ENCODE measurements around the gene RASGRF1. TPM values are rescaled to one million over a fixed set of nuclear protein-coding genes. Genes with fewer than 3 reads are reported as not detected.
"Not testable (repeated sequence)": the region's sequence is repeated elsewhere in the genome, so short reads cannot be mapped to it uniquely, and the experiment has no call there.

Gene RASGRF1
- polyA plus RNA-seq, 1 donor, result 0.48 TPM

DNA sequence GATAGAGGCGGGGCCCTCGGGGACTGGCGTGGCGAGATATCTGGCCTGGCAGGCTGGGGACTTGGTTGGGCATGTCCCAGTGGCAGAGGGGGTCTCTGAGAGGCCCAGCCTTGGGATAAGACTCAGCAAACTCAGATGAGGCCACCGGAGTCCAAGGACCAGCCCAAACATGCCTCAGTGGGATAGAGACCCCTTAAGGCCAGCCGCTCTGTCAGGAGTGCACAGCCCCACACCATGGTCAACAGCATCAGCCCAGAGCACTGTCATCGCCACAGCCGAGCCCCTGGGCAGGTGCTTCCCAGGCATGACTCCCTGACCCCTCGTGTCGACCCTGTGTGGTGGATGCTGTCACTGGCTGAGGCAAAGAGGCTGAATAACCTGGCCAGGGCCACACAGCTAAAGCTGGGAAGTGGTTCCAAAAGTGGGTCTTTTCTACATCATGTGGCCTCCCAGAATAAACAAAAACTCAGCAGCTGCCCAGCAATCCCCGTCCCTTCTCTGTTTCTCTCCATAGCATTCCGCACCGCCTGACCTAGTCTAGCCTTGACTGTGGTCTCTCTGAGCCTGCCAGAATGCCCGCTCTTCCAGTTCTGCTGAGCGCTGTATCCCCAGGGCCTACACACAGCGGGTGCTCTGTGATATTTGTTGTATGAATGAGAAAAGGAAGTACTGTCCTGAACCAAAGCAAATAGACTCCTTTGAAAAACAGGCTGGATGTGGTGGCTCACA, 160.9 kb downstream of the RASGRF1 start:
- DNase-seq, result no peak

DNA sequence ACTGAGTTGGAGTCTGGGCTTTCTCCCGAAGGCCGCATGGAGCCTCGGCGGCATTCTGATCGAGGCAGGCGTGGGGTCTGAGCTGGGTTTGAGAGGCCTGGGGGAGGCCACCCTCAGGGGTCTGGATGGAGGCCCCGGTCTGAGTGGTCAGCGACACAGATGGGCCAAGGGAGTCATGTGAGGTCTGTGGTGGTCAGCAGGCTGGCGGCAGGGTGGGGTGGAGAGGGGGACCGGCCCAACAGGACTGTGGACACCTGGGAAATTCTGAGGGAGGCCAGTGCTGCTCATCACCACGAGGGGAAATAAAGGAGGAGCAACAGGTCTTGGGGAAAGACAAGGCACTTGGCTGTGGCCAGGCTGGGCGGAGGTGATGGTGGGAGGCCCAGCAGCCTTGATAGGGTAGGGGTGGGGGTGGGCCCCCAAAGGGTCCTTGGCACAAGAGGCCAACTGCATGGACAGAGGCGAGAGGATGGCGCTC, 161.9 kb downstream of the RASGRF1 start:
- no peak for DNase-seq

DNA sequence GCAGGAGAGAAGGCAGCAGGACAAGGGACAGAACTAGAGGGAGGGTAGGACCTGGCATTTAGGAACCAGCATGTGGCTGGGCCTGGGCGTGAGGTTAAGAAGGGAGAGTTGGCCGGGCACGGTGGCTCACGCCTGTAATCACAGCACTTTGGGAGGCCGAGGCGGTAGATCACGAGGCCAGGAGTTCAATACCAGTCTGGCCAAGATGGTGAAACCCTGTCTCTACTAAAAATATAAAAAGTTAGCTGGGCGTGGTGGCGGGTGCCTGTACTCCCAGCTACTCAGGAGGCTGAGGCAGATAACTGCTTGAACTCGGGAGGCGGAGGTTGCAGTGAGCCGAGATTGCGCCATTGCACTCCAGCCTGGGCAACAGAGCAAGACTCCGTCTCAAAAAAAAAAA, 162.4 kb downstream of the RASGRF1 start:
- DNase-seq, result not testable (repeated sequence)

DNA sequence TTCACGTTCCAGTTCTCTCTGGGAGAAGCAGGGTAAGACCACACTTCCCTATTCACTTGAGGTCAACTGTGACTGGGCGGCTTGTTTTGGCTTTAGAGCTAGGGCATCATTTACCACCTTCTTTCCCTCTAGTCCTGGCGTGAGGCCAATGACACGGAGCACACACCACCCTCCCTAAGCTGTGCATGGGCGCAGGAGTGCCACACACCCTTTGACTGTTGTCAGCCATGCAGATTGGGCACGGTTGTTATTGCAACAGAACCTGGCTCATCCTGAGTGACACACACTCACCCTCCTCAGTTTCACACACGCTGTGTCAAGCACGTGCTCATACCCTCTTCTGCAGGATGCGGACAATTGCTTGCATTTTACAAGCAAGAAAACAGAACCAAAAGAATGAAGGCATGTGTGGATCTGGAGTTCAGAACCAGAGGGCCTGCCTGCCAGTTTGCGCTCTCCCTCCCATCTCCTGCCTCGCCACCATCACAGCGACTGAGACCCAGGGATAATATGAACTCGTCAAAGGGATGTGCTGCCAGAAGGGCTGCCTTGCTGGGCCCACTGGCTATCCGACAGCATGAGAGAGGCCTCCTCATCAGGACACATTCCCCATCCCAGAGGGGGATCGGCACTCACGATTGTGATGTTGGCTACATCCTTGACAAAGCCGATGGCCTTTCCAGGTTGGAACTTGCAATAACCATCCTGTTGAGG, 163.3 kb downstream of the RASGRF1 start:
- DNase-seq, result no peak

DNA sequence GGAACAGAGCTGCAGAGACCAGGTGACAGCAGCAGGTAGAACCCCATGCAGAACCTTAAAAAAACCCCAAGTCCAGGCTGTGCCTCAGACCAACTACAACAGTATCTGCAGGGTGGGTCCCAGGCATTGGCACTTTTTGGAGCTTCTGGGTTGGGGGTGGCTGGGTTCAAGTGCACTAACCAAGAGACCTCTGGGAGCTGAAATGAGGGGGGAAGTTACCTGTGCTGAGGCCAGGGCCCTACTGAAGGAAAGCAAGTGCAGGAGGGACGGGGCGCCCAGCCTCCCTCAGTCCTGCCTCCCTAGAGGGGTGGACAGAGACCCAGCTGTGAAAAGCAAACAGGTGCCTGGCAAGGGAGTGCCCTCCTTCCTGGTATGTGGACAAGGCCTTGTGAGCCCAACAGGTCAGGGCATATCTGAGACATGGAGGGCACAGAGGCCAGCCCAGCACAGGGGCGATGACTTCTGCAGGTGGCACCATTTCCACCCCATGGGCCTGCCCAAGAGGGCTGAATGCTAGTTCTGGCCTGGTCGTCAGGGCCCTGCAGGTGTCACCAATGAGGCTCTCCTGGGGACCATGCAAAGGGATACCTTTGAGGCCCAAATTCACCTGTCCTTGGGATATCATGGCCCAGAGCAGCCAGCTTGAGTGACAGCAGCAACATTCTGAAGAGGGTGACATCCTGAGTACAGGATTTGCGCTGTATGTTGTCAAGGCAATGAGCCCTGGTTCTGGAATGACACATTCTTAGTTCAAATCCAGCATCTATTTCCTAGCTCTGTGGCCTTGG, 164.4 kb downstream of the RASGRF1 start:
- DNase-seq, result no peak

DNA sequence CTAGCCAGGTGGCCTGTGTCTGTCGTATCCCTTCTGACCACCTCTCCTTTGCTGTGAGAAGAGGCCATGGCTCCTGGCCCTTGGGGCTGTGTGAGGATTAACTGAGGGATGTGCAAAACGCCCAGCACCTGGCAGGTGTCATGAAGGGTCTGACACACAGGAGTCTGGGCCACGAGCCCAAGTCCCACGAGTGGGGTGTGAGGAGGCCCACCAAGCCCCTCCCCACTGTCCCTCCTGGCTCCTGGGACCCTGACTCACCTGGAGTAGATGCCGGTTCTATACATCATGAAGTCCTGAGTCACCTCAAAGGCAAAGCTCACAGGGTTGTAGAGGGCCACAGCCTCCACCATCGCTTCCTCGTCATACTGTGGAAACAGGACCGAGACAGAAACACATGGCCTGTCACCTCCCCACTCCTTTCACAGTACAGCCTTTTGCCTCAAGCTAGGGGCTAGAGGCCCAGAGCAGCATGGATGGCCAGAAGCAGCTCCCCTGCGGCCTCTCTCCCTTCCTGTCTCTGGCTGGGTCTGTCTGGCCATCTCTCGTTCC, 165.4 kb downstream of the RASGRF1 start:
- no peak for DNase-seq

DNA sequence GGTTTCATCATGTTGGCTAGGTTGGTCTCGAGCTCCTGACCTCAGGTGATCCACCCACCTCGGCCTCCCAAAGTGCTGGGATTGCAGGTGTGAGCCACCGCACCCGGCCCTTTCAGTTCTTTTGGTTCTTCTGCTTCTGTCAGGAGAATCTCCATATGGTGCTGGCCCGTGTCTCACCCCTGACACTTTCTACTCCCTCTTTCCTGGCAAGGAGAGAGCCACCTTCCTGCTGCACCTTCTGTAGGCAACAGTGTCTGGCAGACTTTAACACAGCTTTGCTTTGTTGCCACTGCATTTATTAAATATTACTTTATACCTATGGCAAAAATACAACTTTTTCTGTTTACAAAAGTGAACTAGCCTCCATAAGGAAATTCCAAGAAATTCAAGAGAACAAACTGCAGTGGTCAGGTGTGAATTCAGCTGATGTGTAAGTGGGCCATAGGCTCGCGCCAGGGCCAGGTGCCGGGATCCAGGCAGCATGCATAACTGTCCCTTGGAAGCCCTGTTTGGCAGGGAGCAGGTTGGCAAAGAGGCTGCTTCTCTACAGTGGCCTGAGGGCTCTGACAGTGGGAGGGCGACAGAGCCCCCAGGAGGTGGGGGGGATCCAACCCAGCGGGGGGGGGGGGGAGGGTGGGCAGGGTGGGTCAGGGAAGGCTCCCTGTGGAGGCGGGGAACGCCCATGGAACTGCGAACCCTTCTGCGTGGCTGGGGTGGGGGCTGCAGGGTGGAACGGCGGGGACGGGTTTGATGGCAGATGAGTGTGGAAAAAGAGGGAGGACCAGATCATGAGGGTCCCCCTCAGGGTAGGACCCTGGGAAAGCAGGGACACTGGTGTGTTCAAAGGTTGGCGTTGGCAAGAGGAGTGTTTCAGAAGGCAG, 166.9 kb downstream of the RASGRF1 start:
- DNase-seq, result no peak

DNA sequence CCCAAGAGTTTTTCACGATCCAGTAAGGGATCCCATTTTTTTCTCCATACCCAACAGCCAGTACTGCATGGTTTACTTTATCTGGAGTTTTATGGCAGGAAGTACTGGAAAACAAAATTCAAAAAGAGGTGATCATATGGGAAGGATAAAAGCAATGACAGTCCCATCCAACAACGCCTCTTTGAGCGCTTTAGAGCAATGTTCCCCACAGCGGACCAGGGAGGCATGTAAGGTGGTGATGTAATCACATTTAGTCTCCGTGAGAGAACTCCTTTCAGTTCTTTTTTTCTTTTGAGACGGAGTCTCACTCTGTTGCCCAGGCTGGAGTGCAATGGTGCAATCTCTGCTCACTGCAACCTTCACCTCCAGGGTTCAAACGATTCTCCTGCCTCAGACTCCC, 167.6 kb downstream of the RASGRF1 start:
- no peak for DNase-seq

DNA sequence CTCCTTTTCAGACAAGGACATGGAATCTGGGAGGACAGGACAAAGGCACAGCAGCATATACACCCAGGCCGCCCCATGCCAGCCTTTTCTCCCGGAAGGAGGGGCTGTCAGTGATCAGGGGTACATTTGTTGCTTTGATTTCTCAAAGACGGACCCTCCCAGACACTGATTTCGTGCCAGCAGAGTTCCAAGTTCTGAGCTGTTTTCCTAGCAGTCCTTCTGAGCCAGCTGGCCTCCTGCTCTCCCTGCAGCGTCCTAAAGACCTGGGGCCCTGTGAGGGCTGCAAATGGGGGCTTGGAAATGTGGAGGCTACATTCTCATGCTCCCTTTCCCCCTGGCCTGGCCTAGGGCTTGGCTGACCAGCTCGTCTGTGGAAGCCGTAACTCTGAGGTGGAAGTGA, 168.1 kb downstream of the RASGRF1 start:
- DNase-seq, result no peak

DNA sequence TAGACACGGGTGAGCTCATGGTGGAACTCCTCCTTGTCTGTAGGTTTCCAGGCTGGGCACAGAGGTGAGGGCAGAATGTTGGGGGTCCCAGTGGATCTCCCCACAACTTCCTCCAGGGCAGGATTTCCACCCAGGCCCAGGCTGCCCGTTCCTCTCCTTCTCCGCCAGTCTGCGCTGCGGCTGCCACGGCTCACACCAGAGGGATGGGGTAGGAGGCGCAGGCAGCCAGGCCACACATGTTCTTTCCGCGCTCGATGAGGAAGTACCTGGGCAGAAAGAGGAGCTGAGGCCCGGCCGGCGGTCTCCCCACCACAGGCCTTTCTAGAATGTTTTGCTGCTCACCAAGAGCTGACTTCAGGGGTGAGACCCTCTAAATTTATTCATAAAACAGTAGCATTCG, 168.6 kb downstream of the RASGRF1 start:
- DNase-seq, result no peak

DNA sequence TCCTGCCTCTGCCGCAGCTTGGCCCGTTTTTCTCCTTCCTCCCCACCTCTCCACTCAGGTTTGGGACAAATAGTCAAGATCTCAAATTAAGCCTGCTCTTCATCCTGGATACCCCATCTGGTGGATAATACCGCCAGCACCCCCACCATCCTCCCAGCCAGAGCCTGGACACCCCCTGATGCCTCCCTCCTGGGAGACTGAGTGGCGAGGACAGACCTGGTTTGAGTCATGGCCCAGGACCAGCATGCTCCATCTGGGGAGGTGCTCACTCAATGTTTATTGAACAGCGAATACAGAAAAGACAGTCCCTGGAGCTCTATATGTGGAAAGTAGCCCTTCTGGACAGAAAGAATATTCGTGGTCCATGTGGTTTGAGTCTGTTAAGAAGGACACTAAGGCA, 169.1 kb downstream of the RASGRF1 start:
- no peak for DNase-seq

DNA sequence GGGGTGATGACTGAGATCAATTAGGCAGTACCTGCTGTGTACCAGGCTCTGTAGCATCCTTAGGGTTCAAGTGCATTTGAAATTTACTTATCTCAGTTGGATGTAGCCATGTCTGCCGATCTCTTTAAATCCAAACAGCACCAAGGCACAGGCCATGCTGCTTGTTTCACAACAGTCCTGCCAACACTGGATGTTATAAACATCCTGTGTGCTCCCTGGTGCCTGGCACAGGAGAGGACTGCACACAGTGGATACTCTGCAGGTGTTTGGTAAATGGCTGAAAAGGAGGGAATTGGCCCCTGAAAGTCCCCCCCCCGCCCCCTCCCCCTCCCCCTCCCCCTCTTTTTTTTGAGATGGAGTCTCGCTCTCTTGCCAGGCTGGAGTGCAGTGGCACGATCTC, 172.7 kb downstream of the RASGRF1 start:
- no peak for DNase-seq

DNA sequence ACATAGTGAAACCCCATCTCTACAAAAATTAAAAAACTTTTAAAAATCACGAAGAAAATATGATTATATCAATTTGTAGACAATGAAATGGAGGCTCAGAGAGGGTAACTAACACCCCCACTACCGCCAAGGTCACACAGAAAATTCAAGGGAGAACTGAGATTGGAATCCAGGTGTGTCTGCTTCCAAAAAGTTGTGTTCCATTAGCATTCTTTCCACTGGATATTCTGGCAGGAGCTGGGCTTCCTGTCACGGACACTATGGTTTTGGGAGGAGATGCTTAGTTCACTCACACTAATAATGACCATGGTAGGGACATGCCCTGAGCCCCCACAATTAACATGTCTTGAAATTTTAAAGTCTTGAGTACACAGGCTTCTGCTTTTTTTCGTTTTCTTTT, 174.5 kb downstream of the RASGRF1 start:
- no peak for DNase-seq

DNA sequence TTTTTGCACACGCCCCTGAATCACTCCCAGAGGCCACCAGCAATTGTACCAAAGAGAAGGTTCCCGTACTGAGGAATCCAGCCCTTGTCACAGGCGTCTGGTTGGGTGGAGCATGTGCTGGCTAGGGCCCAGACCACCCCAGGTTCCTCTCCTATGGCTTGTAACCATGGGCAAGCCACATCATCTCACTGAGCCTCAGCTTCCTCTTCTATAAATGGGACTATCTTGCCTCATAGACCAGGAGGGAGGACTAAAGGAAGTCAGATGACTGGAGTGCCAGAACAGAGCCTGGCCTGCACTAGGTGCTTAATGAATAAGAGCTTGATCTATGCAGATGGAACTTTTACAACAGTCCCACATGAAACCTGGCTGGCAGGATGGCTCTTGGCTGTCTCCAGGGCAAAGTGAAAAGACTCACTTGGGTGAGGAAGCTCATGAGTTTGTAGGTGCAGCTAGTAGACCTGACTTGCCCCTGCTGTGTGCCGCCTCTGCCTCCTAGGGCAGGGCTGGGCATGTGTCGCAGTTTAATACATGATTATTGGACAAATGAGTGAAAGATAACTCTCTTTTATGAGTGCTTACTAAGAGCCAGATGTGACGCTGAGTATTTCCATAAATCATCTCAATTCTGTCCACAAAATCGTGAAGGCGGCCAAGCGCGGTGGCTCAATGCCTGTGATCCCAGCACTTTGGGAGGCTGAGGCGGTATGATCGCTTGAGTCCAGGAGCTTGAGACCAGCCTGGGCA, 175.1 kb downstream of the RASGRF1 start:
- DNase-seq, result no peak

DNA sequence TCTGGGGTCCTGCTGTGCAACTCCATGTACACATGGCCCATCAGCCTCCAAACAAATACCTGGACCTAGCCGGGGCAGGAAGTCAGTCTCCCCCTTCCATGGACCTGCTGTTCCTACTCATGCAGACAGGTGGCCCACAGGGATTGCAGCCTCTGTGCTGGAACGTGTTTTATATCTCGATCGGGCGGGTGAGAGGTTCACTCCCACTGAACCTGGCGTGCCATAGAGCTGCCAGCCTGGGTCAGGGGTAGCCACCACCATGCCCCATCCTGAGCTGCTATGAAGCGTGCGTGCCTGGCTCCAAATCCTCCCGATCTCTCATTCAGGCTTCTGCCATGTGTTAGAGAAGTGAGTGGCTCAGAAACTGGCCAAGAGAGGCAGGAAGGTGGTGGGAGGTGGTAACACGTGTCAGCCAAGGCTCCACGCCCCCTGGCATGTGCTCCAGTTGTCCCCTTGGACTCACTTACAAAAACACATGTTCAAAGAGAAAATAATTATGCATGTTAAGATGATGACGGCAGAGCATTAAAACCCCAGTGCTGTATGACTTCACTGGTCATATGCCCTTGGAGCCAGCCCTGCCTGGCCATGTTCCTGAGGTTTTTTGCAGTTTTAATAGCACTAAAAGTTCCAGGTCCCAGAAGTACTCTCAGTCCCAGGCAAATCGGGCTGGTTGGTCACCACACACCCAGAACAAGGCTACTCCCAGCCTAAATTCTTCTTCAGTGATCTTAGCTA, 176.4 kb downstream of the RASGRF1 start:
- no peak for DNase-seq

DNA sequence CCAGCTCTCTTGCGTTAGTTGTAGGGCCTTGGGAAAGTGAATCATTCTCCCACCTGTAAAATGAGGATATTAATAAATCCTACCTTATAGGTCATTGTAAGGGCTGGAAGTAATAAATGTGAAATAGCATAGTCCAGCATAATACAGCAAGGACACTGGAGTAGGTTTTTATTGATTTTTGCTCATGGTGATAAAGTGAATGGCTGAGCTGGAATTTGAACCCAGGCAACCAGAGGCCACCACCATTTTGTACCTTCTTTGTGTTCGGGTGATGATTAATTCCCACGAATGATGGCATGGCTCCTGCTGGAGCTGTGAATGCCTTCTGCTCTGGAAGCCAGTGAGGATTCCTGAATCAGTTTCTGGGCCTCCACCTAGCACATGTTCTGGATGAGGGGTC, 177.6 kb downstream of the RASGRF1 start:
- no peak for DNase-seq

DNA sequence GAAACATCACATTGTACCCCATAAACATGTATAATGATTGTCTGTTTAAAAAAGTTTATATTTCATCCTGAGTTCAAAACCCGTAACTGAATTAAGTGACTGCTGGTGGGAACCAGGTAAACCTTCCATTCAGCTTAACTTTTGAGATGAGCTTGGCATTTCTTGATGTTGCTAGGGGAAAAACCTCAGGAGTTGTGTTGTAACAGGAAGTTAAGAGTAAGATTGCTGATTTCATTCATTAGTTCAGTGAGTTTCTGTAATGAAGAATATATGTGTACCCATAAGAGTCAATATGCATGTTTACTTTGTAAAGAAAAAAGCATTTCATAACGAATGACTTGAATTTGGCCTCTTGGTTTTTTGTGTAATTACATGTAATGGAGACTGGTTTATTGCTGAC, 178.3 kb downstream of the RASGRF1 start:
- no peak for DNase-seq

DNA sequence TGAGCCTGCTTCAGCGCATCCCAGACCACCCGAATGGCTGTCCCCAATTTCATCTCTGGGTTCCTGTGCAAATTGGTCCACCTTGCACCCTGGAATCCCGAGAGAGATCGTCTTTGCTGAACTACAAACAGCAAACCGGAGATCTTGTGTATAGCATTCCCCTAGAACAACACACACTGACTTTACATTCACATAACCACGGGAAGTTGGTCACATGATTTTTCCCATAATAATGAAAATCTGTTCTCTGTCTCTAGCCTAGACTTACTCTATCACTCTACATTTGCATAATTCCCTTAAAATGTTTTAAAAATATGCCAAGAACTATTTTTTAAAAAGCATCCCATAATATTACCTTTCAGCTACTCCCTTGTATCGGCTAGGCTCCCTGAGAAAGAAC, 180.3 kb downstream of the RASGRF1 start:
- no peak for DNase-seq

Data from left kidney (tissue), 2 donors.